ENCODE measurements around the gene RPA4.
"Not testable (repeated sequence)": the region's sequence is repeated elsewhere in the genome, so short reads cannot be mapped to it uniquely, and the experiment has no call there.

RPA4 gene

DNA sequence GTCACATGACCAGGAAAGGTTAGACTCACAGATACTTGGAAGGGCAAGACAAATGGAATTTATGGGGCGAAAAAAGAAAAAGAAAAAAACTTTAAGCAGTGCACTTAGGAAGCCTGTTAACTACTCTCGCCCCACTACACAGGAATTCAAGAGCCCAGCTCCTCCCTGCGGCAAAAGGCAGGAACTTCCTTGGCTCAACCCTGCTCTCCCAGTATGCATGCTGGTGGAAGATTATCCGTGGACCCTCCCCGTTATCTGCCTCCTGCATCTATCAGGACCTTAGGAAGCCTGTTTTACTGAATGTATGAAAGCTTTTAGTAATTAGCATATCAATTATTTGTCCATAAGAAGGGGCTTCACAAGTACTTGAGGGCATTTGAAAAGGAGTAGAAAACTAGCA lies 40.1 kb upstream of the RPA4 start:
- no peak for DNase-seq
- Histone ChIP-seq H3K4me3 (ENCODE audit: low read depth, low read length) (no peak overlapping the region), H3K27me3 (no peaks in the 10 kb centered on the region), H3K9me3 (no peaks in the 10 kb centered on the region), H3K36me3 (no peaks in the 10 kb centered on the region), H3K4me1 (no peaks in the 10 kb centered on the region)
- TF ChIP-seq, protein P1, sequence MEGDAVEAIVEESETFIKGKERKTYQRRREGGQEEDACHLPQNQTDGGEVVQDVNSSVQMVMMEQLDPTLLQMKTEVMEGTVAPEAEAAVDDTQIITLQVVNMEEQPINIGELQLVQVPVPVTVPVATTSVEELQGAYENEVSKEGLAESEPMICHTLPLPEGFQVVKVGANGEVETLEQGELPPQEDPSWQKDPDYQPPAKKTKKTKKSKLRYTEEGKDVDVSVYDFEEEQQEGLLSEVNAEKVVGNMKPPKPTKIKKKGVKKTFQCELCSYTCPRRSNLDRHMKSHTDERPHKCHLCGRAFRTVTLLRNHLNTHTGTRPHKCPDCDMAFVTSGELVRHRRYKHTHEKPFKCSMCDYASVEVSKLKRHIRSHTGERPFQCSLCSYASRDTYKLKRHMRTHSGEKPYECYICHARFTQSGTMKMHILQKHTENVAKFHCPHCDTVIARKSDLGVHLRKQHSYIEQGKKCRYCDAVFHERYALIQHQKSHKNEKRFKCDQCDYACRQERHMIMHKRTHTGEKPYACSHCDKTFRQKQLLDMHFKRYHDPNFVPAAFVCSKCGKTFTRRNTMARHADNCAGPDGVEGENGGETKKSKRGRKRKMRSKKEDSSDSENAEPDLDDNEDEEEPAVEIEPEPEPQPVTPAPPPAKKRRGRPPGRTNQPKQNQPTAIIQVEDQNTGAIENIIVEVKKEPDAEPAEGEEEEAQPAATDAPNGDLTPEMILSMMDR (IDR thresholded peaks at IDR 0.05; ENCODE audit: low read depth, low read length) = no peak

DNA sequence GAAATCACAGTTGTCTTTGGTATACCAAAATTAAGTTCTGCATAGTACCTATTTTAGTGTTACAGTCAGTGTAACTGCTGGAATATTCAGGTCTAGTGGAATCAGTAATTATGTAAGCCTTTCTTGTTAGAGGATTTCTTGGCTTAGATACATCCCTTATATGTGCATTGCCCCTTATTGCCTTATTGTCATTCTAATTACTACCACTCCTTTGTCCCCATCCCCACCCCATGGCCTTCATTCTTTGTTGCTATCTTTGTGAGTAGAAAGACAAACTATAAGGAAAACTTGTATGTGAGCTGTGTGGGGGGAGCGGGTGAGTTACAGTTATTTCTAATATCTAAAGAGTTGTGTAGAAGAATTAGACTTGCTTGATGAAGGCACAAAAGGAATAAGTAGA lies 36.9 kb upstream of the RPA4 start:
- H3K9me3 ChIP-seq = no peaks in the 10 kb centered on the region
- no peak for DNase-seq
- TF ChIP-seq, protein P1 (IDR thresholded peaks at IDR 0.05; ENCODE audit: low read depth, low read length) = no peak
- H3K4me1 ChIP-seq = no peaks in the 10 kb centered on the region
- H3K27me3 ChIP-seq = no peaks in the 10 kb centered on the region
- H3K4me3 ChIP-seq (ENCODE audit: low read depth, low read length) = no peak overlapping the region
- no peaks in the 10 kb centered on the region for H3K36me3 ChIP-seq

DNA sequence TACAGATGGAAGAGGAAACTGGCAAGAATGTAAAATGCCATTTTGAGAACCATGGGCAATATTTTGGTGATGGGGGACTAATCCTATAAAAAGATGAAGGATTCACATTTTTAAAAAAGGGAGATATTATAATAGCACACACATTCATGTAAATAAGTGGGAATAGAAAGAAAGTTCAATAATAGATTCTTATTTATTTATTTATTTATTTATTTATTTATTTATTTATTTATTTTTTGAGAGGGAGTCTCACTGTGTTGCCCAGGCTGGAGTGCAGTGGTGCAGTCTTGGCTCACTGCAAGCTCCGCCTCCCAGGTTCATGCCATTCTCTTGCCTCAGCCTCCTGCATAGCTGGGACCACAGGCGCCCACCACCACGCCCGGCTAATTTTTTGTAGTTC lies 24.3 kb upstream of the RPA4 start:
- not testable (repeated sequence) for H3K27me3 ChIP-seq; H3K4me1 ChIP-seq; H3K9me3 ChIP-seq; H3K4me3 ChIP-seq (ENCODE audit: low read depth, low read length); DNase-seq; H3K36me3 ChIP-seq

DNA sequence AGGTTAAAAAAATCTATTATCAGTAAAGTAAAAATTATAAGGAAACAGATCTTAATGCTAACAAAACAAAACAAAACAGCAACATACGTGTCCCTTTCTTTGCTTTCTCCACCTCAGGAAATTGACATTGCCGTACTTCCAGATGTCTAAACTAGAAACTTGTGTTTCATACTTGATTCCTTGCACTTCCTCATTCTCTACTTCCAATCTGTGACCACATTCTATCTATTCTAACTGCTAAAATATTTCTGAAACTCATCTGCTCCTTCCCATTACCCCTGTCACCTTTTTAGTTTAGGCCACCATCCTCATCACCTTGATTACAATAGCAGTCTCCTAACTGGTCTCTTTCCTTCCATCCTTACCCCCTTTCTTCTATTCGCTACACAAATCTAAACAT lies 22.5 kb upstream of the RPA4 start:
- Histone ChIP-seq H3K4me3 (ENCODE audit: low read depth, low read length) (no peak overlapping the region), H3K4me1 (no peaks in the 10 kb centered on the region), H3K36me3 (no peaks in the 10 kb centered on the region), H3K27me3 (no peaks in the 10 kb centered on the region), H3K9me3 (no peaks in the 10 kb centered on the region)
- TF ChIP-seq, protein P1 (IDR thresholded peaks at IDR 0.05; ENCODE audit: low read depth, low read length) = no peak
- no peak for DNase-seq

DNA sequence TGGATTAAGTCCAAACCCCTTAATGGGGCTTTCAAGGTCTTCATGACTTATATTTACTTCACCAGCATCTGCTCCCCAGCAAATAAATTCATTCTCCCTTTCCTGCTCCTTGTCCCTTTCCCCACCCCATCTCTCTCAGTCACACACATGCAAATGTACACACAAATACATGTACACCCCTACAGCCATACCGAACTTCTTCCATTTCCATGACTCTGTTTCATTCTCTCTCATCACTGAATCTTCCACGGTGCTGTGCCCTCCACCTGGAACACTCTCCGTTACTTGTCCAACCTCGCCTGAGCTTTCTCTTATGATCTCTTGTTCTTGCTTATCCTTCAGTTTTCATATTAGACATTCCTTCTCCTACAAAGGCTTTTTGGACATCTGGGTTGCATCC lies 22.0 kb upstream of the RPA4 start:
- H3K4me3 ChIP-seq (ENCODE audit: low read depth, low read length) = no peak overlapping the region
- TF ChIP-seq, protein P1 (IDR thresholded peaks at IDR 0.05; ENCODE audit: low read depth, low read length) = no peak
- no peaks in the 10 kb centered on the region for H3K9me3 ChIP-seq
- H3K27me3 ChIP-seq = no peaks in the 10 kb centered on the region
- H3K36me3 ChIP-seq = no peaks in the 10 kb centered on the region
- no peak for DNase-seq
- no peaks in the 10 kb centered on the region for H3K4me1 ChIP-seq

DNA sequence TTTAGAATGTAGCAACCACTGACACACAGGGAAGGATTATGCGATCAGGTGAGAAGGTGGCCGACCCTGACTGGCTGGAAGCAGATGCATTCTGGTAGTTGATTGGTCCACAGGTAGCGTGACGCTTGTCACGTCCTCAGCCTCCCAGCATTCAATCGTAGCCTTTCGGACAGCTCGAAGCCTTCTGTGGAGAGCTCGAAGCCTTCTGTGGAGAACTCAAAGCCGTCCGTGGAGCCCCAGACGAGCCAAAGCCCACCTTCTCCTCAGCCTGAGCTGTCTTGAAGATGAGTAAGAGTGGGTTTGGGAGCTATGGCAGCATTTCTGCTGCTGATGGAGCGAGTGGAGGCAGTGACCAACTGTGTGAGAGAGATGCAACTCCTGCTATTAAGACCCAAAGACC lies 319 bp downstream of the RPA4 start:
- DNase-seq = no peak
- H3K4me1 ChIP-seq = no peaks in the 10 kb centered on the region
- no peaks in the 10 kb centered on the region for H3K36me3 ChIP-seq
- no peaks in the 10 kb centered on the region for H3K9me3 ChIP-seq
- TF ChIP-seq, protein P1 (IDR thresholded peaks at IDR 0.05; ENCODE audit: low read depth, low read length) = no peak
- H3K4me3 ChIP-seq (ENCODE audit: low read depth, low read length) = no peak overlapping the region
- no peaks in the 10 kb centered on the region for H3K27me3 ChIP-seq

DNA sequence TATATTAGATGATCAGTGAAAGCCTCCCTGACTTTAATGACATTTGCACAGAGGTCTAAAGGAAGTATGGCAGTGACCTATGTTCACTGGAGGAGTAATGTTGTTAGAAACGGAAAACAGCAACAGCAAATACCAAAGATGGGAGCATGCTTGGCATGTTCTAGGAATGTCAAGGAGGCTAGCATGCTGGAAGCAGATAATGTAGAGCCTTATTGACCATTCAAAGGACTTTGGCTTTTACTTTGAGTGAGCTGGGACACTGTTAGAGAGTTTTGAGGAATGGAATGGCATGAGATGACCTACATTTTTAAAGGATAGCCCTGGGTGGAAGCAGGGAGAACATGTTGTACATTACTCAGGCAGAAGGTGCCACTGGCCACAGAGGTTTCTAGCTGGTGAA lies 6.0 kb downstream of the RPA4 start:
- no peak for DNase-seq
- no peaks in the 10 kb centered on the region for H3K9me3 ChIP-seq

More for the DNA sequence above, 6.0 kb downstream of the RPA4 start:
- Histone ChIP-seq H3K4me3 (ENCODE audit: low read depth, low read length) (no peak overlapping the region), H3K36me3 (no peaks in the 10 kb centered on the region), H3K27me3 (no peaks in the 10 kb centered on the region), H3K4me1 (no peaks in the 10 kb centered on the region)
- TF ChIP-seq, protein P1 (IDR thresholded peaks at IDR 0.05; ENCODE audit: low read depth, low read length) = no peak
